Temporal lobe (tissue), 2 donors: ENCODE data around the gene CENPK. TPM values are rescaled to one million over a fixed set of nuclear protein-coding genes. Genes with fewer than 3 reads are reported as not detected.

Experiments used
- small RNA-seq: library from RNA; depleted of rRNA; stranded (forward); fragments of <200 nt; gene quantifications from one replicate; pipeline ENCODE3, GENCODE V24; 2014; ENCODE audit warnings: low replicate concordance
- total RNA-seq: library from RNA; depleted of rRNA; stranded (reverse); fragments of >200 nt; gene quantifications from one replicate; pipeline ENCODE4 v1.2.3, GENCODE V29; 2014

The CENPK gene
- total RNA-seq, 1 donor from 2014 or later, result 5.4 TPM

Small RNA genes within 50 kb of the gene (small RNA-seq; reads per million reads assigned to genes)
- not detected for gene RNU6-540P

Other genes starting within 250 kb of the CENPK start
- gene ADAMTS6, start 81.2 kb downstream of the CENPK start, total RNA-seq, result 8.6 TPM
- gene PPWD1, start 128 bp upstream of the CENPK start, total RNA-seq, result 51.4 TPM
- 64.7 TPM for gene TRIM23, start 61.2 kb upstream of the CENPK start, total RNA-seq
- gene SHLD3, start 61.9 kb upstream of the CENPK start, total RNA-seq, result 8.6 TPM
- 36.6 TPM for gene TRAPPC13, start 61.9 kb upstream of the CENPK start, total RNA-seq
- 20.7 TPM for gene SGTB, start 158.9 kb upstream of the CENPK start, total RNA-seq
- 61.2 TPM for gene NLN, start 159.0 kb upstream of the CENPK start, total RNA-seq